ENCODE data around the gene SPAG8.

DNA sequence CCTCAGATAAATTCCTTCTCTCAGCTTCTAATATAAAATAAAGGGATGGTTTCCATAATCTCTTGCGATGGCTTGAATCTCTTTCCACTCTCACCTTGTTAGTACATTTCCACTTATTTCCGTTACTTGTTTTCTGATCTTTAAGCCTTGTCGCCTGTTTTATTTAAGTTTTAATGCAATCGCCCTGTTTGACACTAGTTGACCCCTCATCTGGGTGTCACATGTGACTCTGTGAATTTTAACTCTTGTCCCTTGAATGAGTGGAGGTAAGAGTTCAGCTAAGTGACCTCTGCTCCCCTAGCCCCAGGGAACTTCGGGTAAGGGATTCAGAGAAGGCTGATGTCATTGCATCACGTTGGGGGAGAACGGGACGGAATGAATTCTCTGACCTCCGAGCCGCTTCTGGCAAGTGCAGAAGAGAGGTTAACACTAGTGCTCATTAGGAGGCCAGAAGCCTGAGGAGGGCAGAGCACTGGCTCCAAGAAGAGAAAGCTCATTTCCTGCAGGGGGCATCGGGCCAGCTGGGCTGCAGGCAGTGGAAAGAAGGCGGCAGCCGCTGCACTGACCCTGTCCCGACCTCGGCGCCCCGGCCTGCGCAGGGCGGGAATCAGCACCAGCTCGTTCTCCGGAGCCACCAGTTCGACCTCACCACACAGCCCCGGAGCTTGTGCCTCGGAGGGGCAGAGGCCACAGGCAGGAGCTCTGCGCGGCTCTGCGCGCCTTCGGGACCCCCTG is 2.2 kb upstream of the SPAG8 start:
- TF ChIP-seq EZH2 (IDR thresholded peaks at IDR 0.05; ENCODE audit: insufficient read depth, poor library complexity, severe bottlenecking) (no peak), EZH2phosphoT487 (IDR thresholded peaks at IDR 0.05; ENCODE audit: insufficient read depth, low read depth) (no peak)
